Ovary (tissue), 3 donors: ENCODE measurements around the gene BRIP1.

Experiments used
- CTCF ChIP-seq, 3 donors: fragments of 450-650 bp in 2 of 3; fragments of 200-600 bp in 1 of 3; IDR thresholded peaks; one replicate each; pipeline versions ENCODE4 v1.5.1 to v1.8.0; 2016 to 2022; ENCODE audit warnings: antibody characterized with exemption in 3 of 3, mild to moderate bottlenecking in 1 of 3
- EP300 ChIP-seq: sonication (generic); formaldehyde crosslinking; IDR thresholded peaks from one replicate; pipeline ENCODE4 v1.6.1; 2017; ENCODE audit warnings: antibody characterized with exemption
- POLR2A ChIP-seq: fragments of 450-650 bp; IDR thresholded peaks from one replicate; pipeline ENCODE4 v1.6.1; 2017; ENCODE audit warnings: antibody characterized with exemption, mild to moderate bottlenecking, moderate library complexity
- donor health status: DM: no; HTN: no; CAD: no.

GRCh38 chr17:61875804-61876203 lies 12.5 kb upstream of the BRIP1 start:
- TF ChIP-seq CTCF (IDR thresholded peaks at IDR 0.05) = no peak
- no peak for TF ChIP-seq EP300
- TF ChIP-seq POLR2A = no peak
